ENCODE results near the gene ASCL3. TPM values are rescaled to one million over a fixed set of nuclear protein-coding genes. Genes with fewer than 3 reads are reported as not detected.

The ASCL3 gene
- total and polyA plus RNA-seq, 10 of the 15 experiments (the other 5 are each of a cell fraction or from before 2014, with no cell fraction given) = not detected

- no peaks in the 10 kb centered on the region for H3K36me3 ChIP-seq (ENCODE audit: control insufficient read depth in 2 of 2, insufficient read depth in 2 of 2, low read length in 1 of 2)
- intact Hi-C loops (cut with micrococcal nuclease; ENCODE audit: unreplicated experiment) (no loop called here), in situ Hi-C loops (cut with MboI) (no loop called here)
- H3K4me2 ChIP-seq (ENCODE audit: control insufficient read depth, insufficient read depth) = no peak overlapping the region
- RAD21 ChIA-PET (ENCODE audit: unreplicated experiment) = no interaction called here
- no peak for FAIRE-seq
- CTCF ChIA-PET = no interaction called here
- H4K20me1 ChIP-seq (ENCODE audit: control insufficient read depth, insufficient read depth) = no peaks in the 10 kb centered on the region
- no peak for ATAC-seq
- H3K9ac ChIP-seq (ENCODE audit: control insufficient read depth, insufficient read depth, low read length) = no peak overlapping the region
- H3K4me3 ChIP-seq = no peak overlapping the region
- WGBS (ENCODE audit: insufficient coverage, insufficient replicate concordance, low lambda C conversion rate, missing lambda C conversion rate) = 46% methylated on average over 2 of the region's 2 CpGs
- DNase-seq (ENCODE audit: low read depth, low spot score) = no peak
- H3K9me3 ChIP-seq (replicated peaks; ENCODE audit: control insufficient read depth, insufficient read depth, low read length) = no peaks in the 10 kb centered on the region
- no peaks in the 10 kb centered on the region; a peak in 1 of 4 replicates for H3K27me3 ChIP-seq (replicated peaks in 1 of 2; ENCODE audit: control insufficient read depth in 2 of 2, insufficient read depth in 2 of 2, low read length in 1 of 2)
- no peaks in the 10 kb centered on the region for H3K4me1 ChIP-seq (ENCODE audit: control insufficient read depth, insufficient read depth, low read length)
- no peak overlapping the region for H2AFZ ChIP-seq (ENCODE audit: control insufficient read depth, low read depth, low read length)
- POLR2A ChIA-PET = no interaction called here
- H3K79me2 ChIP-seq (ENCODE audit: control insufficient read depth, insufficient read depth, low read length) = no peaks in the 10 kb centered on the region
- SMC1A ChIA-PET (ENCODE audit: uncharacterized antibody, unreplicated experiment) = no interaction called here
- no TSS peak for BruUV-seq (replicated peaks)
- H3K27ac ChIP-seq (ENCODE audit: control insufficient read depth, insufficient read depth) = no peak overlapping the region
- TF ChIP-seq STAT1 (conservative IDR thresholded peaks at IDR 0.05) (no peak), MTA3 (IDR thresholded peaks at IDR 0.05; ENCODE audit: borderline replicate concordance, low read length) (no peak), NFXL1 (IDR thresholded peaks at IDR 0.05; ENCODE audit: borderline replicate concordance) (no peak), POLR2AphosphoS5 (IDR thresholded peaks at IDR 0.05; ENCODE audit: low read length) (no peak), E2F8 (IDR thresholded peaks at IDR 0.05; ENCODE audit: low read depth, partially characterized antibody) (no peak), ZNF274 (IDR thresholded peaks at IDR 0.05; ENCODE audit: insufficient read depth, insufficient read length) (no peak), SMAD1 (IDR thresholded peaks at IDR 0.05; ENCODE audit: low read depth, partially characterized antibody) (no peak), MXI1 (IDR thresholded peaks at IDR 0.05; ENCODE audit: low read depth, low read length) (no peak), TCF12 (IDR thresholded peaks at IDR 0.05; ENCODE audit: low read depth, low read length) (no peak), CBX3 (IDR thresholded peaks at IDR 0.05; ENCODE audit: borderline replicate concordance, low read depth) (no peak), MYB (IDR thresholded peaks at IDR 0.05; ENCODE audit: borderline replicate concordance, low read depth, low read length) (no peak), RBBP5 (conservative IDR thresholded peaks at IDR 0.05) (no peak), HDAC2 (IDR thresholded peaks at IDR 0.05) (no peak), GABPA (IDR thresholded peaks at IDR 0.05; ENCODE audit: low read depth) (no peak), RB1 (IDR thresholded peaks at IDR 0.05; ENCODE audit: borderline replicate concordance) (no peak), NBN (IDR thresholded peaks at IDR 0.05) (no peak), SP1 (IDR thresholded peaks at IDR 0.05; ENCODE audit: low read depth, low read length) (no peak), BHLHE40 (IDR thresholded peaks at IDR 0.05; ENCODE audit: borderline replicate concordance in 1 of 2, low read depth in 2 of 2, low read length in 1 of 2) (no peak), KLF5 (IDR thresholded peaks at IDR 0.05; ENCODE audit: partially characterized antibody) (no peak)
- TF ChIP-seq, protein P1, sequence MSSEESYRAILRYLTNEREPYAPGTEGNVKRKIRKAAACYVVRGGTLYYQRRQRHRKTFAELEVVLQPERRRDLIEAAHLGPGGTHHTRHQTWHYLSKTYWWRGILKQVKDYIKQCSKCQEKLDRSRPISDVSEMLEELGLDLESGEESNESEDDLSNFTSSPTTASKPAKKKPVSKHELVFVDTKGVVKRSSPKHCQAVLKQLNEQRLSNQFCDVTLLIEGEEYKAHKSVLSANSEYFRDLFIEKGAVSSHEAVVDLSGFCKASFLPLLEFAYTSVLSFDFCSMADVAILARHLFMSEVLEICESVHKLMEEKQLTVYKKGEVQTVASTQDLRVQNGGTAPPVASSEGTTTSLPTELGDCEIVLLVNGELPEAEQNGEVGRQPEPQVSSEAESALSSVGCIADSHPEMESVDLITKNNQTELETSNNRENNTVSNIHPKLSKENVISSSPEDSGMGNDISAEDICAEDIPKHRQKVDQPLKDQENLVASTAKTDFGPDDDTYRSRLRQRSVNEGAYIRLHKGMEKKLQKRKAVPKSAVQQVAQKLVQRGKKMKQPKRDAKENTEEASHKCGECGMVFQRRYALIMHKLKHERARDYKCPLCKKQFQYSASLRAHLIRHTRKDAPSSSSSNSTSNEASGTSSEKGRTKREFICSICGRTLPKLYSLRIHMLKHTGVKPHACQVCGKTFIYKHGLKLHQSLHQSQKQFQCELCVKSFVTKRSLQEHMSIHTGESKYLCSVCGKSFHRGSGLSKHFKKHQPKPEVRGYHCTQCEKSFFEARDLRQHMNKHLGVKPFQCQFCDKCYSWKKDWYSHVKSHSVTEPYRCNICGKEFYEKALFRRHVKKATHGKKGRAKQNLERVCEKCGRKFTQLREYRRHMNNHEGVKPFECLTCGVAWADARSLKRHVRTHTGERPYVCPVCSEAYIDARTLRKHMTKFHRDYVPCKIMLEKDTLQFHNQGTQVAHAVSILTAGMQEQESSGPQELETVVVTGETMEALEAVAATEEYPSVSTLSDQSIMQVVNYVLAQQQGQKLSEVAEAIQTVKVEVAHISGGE (CRISPR knock-in tag; IDR thresholded peaks at IDR 0.05) = no peak
Measured at GRCh38 chr11:8983552-8983951, 40.7 kb upstream of the ASCL3 start.
